GM19193 (cell line): ENCODE results near the gene TMEM132D.

Experiments used
- POLR2A ChIP-seq: IDR thresholded peaks from 4 replicates; pipeline ENCODE4 v1.6.1; 2011; ENCODE audit not compliant: insufficient read depth, insufficient read length; ENCODE audit errors: extremely low read depth

Gene TMEM132D

GRCh38 chr12:129750421-129750820 lies 153.4 kb downstream of the TMEM132D start:
- TF ChIP-seq POLR2A = no peak

- no peak for TF ChIP-seq POLR2A
Measured at GRCh38 chr12:129746318-129746717, 157.5 kb downstream of the TMEM132D start.

GRCh38 chr12:129729170-129729569 lies 174.7 kb downstream of the TMEM132D start:
- no peak for TF ChIP-seq POLR2A

GRCh38 chr12:129727100-129727499 lies 176.7 kb downstream of the TMEM132D start:
- TF ChIP-seq POLR2A = no peak

DNA sequence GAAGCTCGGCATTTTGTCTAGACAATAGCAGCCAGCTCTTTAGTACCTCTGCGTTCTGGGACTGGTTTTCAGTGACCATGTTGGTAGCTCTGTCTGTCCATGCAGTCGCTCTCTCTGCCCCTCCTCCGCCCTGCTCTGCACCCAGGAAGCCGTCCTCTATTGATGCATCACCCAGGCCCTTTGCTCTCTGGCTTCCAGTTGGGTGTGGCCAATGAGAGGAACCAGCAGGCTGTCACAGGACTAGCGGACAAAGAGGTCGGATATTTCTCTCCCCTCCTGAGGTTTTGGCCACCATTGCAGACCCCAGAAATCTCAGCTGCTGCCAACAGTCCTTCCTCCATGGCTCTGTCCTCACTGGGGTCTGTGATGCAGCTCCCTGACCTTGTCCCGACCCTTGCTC lies 180.6 kb downstream of the TMEM132D start:
- TF ChIP-seq POLR2A = no peak

DNA sequence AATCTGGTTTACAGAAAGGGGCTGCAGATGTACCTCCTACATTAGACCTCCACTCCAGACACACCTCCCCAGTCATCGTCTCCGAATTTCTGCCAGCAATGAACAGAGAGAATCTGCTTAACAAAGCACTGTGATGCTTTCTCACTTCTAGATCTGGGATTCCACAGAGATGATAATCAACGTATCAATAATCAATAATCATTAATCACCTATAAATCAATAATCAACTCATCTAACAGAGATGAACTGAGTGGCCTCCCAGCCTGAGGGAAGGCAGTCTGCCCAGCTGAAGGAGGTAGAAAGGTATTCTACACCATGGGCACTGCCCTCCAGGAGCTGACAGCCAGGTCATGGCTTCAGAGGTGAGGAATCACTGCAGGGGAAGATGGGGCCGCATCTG lies 183.2 kb downstream of the TMEM132D start:
- TF ChIP-seq POLR2A = no peak

- TF ChIP-seq POLR2A = no peak
Measured at GRCh38 chr12:129719416-129719815, 184.4 kb downstream of the TMEM132D start.

DNA sequence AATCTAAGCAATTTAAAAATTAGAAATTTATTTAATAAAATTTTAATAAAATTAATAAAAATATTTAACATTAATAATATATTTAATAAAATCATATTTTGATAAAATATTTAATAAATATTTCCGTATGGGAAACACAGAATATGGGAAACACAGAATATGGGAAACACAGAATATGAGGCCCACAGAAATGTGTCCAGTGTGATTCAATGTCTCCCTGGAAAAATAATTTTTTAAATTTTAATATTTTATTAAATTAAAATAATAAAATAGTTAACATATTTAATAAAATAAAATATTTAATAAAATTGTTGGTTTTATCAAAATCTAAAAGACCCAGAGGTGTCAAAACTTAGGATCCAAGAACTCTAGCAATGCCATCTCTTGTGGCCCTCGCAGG lies 186.4 kb downstream of the TMEM132D start:
- TF ChIP-seq POLR2A = no peak

- TF ChIP-seq POLR2A = no peak
Measured at GRCh38 chr12:129716825-129717224, 187.0 kb downstream of the TMEM132D start.

DNA sequence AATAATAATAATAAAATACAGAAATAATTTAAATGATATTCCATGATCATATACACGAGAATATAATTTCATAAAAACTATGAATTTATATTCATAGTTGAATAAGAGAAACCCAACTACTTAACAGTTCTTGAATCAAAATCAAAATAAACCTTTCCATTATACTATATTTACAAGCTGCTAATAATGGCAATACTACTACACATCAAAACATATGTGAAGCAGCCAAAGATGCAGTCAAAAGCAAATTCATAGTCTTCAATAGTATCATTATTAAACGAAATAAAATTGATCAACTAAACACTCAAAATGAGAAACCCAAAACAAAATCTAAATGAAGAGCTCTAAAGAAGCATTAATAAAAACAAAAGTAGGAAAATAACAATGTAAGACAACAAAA lies 197.1 kb downstream of the TMEM132D start:
- TF ChIP-seq POLR2A = no peak

DNA sequence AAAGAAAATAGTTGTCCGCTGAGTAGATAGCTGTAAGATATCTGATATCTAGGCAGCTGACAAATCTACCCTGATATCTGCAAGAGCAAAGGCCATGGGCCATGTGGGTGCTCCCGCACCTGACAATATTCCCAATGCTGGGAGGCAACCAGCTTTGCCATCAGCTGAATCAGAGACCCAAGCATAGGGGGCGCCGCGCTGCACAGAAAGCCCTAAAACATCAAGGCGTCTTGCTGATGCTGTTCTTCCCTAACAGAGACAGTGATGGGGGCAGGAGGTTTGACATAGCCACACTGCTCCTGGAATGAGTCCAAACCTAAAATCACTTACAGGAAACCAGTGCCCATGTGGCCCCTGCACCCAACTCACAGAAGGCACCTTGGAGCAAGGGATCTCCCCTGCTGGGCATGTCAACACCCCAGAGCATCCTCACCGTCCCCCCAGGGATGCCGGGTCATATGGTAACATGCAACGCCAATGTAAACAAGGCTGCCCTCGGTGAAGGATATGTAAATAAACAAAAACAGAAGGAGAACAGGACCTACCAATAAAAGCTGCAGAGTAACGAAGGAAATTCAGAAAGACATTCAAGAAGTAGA lies 199.5 kb downstream of the TMEM132D start:
- no peak for TF ChIP-seq POLR2A

- TF ChIP-seq POLR2A = no peak
Measured at GRCh38 chr12:129701631-129702101, 202.2 kb downstream of the TMEM132D start.

GRCh38 chr12:129700036-129700435 lies 203.8 kb downstream of the TMEM132D start:
- no peak for TF ChIP-seq POLR2A

- no peak for TF ChIP-seq POLR2A
Measured at GRCh38 chr12:129696926-129697325, 206.9 kb downstream of the TMEM132D start.

GRCh38 chr12:129696405-129696804 lies 207.4 kb downstream of the TMEM132D start:
- no peak for TF ChIP-seq POLR2A

- no peak for TF ChIP-seq POLR2A
Measured at GRCh38 chr12:129693731-129694130, 210.1 kb downstream of the TMEM132D start.

DNA sequence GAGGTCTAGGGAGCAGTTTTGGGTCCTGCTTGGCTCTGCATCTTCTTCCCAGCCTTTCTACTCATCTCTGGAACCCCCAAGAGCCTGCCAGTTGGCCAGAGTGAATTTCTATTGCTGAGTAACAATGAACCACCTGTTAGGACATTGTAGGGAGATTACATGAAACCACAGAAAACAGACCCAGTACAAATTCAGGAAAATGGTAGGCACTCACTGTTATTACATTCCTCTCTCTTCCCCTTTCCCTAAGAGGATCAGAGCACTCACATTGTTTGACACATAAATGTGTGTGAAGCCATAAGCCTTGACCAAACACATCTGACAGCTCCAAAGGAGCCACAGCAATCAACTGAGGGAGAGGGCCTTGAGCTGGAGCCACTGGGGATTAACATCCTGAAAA lies 216.1 kb downstream of the TMEM132D start:
- TF ChIP-seq POLR2A = no peak
